ENCODE measurements around the gene TAF11L9. TPM values are rescaled to one million over a fixed set of nuclear protein-coding genes. Genes with fewer than 3 reads are reported as not detected.
A peak's percentile ranks its signal among the peaks of the same experiment; 100 is the strongest.
"Not testable (repeated sequence)": the region's sequence is repeated elsewhere in the genome, so short reads cannot be mapped to it uniquely, and the experiment has no call there.

The TAF11L9 gene
- total RNA-seq (2021): not detected in 3 replicates
- Bru-seq, nascent RNA: not detected
- long read RNA-seq, experiment 1: 0 reads
- long read RNA-seq, experiment 2: 0 reads
- long read RNA-seq, experiment 3: 0 reads

DNA sequence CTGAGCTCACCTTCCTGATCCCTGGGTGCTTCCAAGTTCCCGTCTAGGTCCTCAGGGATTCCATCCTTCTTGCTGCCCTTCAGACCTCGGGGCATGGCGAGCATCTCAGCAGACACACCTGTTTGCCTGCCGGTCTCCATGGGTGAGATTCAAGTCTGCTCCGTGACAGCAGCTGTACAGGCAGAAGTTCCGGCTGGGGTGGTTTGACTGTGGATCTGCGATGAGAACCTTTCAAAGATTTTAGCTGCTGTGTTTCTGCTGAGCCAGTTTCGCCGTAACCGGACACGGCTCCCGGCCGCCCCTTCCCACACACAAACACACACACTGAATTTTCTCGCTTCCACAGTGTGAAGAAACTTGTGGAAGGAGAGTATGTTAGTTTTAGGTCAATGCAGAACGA is at the start of gene TAF11L9:
TSS of gene TAF11L9 (minus strand) at position 140 of the 400 bp plus-strand sequence.
- H3K27ac Mint-ChIP-seq; ATAC-seq; DNase-seq (ENCODE audit: low spot score); CTCF ChIA-PET; H3K27me3 Mint-ChIP-seq (ENCODE audit: low read depth); H3K4me3 Mint-ChIP-seq; H3K9me3 Mint-ChIP-seq; POLR2A ChIA-PET; H3K36me3 Mint-ChIP-seq; H3K4me1 Mint-ChIP-seq: not testable (repeated sequence)

DNA sequence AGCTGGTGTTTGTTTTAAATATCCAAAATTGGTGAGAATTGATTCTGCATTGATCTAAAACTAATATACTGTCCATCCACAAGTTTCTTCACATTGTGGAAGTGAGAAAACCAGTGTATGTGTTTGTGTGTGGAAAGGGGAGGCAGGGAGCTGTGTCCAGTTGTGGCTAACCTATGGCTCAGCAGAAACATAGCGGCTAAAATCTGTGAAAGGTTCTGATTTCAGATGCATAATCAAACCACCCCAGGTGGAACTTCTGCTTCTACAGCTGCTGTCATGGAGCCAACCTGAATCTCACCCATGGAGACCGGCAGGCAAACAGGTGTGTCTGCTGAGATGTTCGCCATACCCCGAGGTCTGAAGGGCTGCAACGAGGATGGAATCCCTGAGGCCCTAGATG is 40.0 kb upstream of the TAF11L9 start, which contains the start of gene TAF11L14:
TSS of gene TAF11L14 (plus strand) at position 301 of the 400 bp plus-strand sequence.
- Mint-ChIP-seq H3K27ac (0 out of 2 replicates have a peak within 1 kb of the TSS, but pooled peaks have one; percentile 43), H3K36me3 (no peaks in the 10 kb centered on the region), H3K4me3 (no peak within 1 kb of the TSS), H3K4me1 (no peaks in the 10 kb centered on the region), H3K27me3 (ENCODE audit: low read depth) (no peaks in the 10 kb centered on the region), H3K9me3 (no peaks in the 10 kb centered on the region)
- POLR2A ChIA-PET: no interaction called here
- no peak for ATAC-seq
- TF ChIP-seq NR3C1 (CRISPR knock-in tag; conservative IDR thresholded peaks at IDR 0.05; ENCODE audit: low read depth) (no peak), ETV6 (CRISPR knock-in tag; IDR thresholded peaks at IDR 0.05) (no peak), SOX15 (CRISPR knock-in tag; IDR thresholded peaks at IDR 0.05) (no peak), ZNF423 (CRISPR knock-in tag; IDR thresholded peaks at IDR 0.05) (no peak), PRRX2 (CRISPR knock-in tag; IDR thresholded peaks at IDR 0.05) (no peak), GABPB1 (CRISPR knock-in tag; IDR thresholded peaks at IDR 0.05) (no peak), ZNF138 (CRISPR knock-in tag; conservative IDR thresholded peaks at IDR 0.05) (no peak), CBFB (CRISPR knock-in tag; IDR thresholded peaks at IDR 0.05; ENCODE audit: low read depth) (no peak), HMGA2 (CRISPR knock-in tag; IDR thresholded peaks at IDR 0.05) (no peak)
- TF ChIP-seq, protein P1, sequence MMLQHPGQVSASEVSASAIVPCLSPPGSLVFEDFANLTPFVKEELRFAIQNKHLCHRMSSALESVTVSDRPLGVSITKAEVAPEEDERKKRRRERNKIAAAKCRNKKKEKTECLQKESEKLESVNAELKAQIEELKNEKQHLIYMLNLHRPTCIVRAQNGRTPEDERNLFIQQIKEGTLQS (CRISPR knock-in tag; conservative IDR thresholded peaks at IDR 0.05): no peak
- TF ChIP-seq, protein P2, sequence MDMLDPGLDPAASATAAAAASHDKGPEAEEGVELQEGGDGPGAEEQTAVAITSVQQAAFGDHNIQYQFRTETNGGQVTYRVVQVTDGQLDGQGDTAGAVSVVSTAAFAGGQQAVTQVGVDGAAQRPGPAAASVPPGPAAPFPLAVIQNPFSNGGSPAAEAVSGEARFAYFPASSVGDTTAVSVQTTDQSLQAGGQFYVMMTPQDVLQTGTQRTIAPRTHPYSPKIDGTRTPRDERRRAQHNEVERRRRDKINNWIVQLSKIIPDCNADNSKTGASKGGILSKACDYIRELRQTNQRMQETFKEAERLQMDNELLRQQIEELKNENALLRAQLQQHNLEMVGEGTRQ (CRISPR knock-in tag; IDR thresholded peaks at IDR 0.05): no peak
- TF ChIP-seq, protein P3, sequence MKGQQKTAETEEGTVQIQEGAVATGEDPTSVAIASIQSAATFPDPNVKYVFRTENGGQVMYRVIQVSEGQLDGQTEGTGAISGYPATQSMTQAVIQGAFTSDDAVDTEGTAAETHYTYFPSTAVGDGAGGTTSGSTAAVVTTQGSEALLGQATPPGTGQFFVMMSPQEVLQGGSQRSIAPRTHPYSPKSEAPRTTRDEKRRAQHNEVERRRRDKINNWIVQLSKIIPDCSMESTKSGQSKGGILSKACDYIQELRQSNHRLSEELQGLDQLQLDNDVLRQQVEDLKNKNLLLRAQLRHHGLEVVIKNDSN (CRISPR knock-in tag; IDR thresholded peaks at IDR 0.05): no peak
- TF ChIP-seq, protein P4, sequence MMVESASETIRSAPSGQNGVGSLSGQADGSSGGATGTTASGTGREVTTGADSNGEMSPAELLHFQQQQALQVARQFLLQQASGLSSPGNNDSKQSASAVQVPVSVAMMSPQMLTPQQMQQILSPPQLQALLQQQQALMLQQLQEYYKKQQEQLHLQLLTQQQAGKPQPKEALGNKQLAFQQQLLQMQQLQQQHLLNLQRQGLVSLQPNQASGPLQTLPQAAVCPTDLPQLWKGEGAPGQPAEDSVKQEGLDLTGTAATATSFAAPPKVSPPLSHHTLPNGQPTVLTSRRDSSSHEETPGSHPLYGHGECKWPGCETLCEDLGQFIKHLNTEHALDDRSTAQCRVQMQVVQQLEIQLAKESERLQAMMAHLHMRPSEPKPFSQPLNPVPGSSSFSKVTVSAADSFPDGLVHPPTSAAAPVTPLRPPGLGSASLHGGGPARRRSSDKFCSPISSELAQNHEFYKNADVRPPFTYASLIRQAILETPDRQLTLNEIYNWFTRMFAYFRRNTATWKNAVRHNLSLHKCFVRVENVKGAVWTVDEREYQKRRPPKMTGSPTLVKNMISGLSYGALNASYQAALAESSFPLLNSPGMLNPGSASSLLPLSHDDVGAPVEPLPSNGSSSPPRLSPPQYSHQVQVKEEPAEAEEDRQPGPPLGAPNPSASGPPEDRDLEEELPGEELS (CRISPR knock-in tag; IDR thresholded peaks at IDR 0.05): no peak
- TF ChIP-seq, protein P5, sequence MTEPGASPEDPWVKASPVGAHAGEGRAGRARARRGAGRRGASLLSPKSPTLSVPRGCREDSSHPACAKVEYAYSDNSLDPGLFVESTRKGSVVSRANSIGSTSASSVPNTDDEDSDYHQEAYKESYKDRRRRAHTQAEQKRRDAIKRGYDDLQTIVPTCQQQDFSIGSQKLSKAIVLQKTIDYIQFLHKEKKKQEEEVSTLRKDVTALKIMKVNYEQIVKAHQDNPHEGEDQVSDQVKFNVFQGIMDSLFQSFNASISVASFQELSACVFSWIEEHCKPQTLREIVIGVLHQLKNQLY (CRISPR knock-in tag; IDR thresholded peaks at IDR 0.05): no peak
- TF ChIP-seq, protein P6, sequence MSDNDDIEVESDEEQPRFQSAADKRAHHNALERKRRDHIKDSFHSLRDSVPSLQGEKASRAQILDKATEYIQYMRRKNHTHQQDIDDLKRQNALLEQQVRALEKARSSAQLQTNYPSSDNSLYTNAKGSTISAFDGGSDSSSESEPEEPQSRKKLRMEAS (CRISPR knock-in tag; IDR thresholded peaks at IDR 0.05): no peak
- TF ChIP-seq, protein P7, sequence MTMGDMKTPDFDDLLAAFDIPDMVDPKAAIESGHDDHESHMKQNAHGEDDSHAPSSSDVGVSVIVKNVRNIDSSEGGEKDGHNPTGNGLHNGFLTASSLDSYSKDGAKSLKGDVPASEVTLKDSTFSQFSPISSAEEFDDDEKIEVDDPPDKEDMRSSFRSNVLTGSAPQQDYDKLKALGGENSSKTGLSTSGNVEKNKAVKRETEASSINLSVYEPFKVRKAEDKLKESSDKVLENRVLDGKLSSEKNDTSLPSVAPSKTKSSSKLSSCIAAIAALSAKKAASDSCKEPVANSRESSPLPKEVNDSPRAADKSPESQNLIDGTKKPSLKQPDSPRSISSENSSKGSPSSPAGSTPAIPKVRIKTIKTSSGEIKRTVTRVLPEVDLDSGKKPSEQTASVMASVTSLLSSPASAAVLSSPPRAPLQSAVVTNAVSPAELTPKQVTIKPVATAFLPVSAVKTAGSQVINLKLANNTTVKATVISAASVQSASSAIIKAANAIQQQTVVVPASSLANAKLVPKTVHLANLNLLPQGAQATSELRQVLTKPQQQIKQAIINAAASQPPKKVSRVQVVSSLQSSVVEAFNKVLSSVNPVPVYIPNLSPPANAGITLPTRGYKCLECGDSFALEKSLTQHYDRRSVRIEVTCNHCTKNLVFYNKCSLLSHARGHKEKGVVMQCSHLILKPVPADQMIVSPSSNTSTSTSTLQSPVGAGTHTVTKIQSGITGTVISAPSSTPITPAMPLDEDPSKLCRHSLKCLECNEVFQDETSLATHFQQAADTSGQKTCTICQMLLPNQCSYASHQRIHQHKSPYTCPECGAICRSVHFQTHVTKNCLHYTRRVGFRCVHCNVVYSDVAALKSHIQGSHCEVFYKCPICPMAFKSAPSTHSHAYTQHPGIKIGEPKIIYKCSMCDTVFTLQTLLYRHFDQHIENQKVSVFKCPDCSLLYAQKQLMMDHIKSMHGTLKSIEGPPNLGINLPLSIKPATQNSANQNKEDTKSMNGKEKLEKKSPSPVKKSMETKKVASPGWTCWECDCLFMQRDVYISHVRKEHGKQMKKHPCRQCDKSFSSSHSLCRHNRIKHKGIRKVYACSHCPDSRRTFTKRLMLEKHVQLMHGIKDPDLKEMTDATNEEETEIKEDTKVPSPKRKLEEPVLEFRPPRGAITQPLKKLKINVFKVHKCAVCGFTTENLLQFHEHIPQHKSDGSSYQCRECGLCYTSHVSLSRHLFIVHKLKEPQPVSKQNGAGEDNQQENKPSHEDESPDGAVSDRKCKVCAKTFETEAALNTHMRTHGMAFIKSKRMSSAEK (CRISPR knock-in tag; IDR thresholded peaks at IDR 0.05; ENCODE audit: borderline replicate concordance): no peak
- TF ChIP-seq, protein P8, sequence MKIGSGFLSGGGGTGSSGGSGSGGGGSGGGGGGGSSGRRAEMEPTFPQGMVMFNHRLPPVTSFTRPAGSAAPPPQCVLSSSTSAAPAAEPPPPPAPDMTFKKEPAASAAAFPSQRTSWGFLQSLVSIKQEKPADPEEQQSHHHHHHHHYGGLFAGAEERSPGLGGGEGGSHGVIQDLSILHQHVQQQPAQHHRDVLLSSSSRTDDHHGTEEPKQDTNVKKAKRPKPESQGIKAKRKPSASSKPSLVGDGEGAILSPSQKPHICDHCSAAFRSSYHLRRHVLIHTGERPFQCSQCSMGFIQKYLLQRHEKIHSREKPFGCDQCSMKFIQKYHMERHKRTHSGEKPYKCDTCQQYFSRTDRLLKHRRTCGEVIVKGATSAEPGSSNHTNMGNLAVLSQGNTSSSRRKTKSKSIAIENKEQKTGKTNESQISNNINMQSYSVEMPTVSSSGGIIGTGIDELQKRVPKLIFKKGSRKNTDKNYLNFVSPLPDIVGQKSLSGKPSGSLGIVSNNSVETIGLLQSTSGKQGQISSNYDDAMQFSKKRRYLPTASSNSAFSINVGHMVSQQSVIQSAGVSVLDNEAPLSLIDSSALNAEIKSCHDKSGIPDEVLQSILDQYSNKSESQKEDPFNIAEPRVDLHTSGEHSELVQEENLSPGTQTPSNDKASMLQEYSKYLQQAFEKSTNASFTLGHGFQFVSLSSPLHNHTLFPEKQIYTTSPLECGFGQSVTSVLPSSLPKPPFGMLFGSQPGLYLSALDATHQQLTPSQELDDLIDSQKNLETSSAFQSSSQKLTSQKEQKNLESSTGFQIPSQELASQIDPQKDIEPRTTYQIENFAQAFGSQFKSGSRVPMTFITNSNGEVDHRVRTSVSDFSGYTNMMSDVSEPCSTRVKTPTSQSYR (CRISPR knock-in tag; IDR thresholded peaks at IDR 0.05): no peak
- TF ChIP-seq, protein P9, sequence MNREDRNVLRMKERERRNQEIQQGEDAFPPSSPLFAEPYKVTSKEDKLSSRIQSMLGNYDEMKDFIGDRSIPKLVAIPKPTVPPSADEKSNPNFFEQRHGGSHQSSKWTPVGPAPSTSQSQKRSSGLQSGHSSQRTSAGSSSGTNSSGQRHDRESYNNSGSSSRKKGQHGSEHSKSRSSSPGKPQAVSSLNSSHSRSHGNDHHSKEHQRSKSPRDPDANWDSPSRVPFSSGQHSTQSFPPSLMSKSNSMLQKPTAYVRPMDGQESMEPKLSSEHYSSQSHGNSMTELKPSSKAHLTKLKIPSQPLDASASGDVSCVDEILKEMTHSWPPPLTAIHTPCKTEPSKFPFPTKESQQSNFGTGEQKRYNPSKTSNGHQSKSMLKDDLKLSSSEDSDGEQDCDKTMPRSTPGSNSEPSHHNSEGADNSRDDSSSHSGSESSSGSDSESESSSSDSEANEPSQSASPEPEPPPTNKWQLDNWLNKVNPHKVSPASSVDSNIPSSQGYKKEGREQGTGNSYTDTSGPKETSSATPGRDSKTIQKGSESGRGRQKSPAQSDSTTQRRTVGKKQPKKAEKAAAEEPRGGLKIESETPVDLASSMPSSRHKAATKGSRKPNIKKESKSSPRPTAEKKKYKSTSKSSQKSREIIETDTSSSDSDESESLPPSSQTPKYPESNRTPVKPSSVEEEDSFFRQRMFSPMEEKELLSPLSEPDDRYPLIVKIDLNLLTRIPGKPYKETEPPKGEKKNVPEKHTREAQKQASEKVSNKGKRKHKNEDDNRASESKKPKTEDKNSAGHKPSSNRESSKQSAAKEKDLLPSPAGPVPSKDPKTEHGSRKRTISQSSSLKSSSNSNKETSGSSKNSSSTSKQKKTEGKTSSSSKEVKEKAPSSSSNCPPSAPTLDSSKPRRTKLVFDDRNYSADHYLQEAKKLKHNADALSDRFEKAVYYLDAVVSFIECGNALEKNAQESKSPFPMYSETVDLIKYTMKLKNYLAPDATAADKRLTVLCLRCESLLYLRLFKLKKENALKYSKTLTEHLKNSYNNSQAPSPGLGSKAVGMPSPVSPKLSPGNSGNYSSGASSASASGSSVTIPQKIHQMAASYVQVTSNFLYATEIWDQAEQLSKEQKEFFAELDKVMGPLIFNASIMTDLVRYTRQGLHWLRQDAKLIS (CRISPR knock-in tag; IDR thresholded peaks at IDR 0.05; ENCODE audit: borderline replicate concordance): no peak
- CTCF ChIA-PET: no interaction called here
- DNase-seq (ENCODE audit: low spot score): no peak
